Memory B cell (primary cell): ENCODE data around the gene GALE.
A peak's percentile ranks its signal among the peaks of the same experiment; 100 is the strongest.
"Not testable (repeated sequence)": the region's sequence is repeated elsewhere in the genome, so short reads cannot be mapped to it uniquely, and the experiment has no call there.

Experiments
- ATAC-seq: fragments of 150-1000 bp; cut with Tn5 transposase; 2 replicates; pipeline ENCODE4 v1.10.0; 2021; ENCODE audit warnings: low read depth, mild to moderate bottlenecking, moderate library complexity
- DNase-seq, 2 donors: peaks; one replicate each; pipeline ENCODE4 v3.0.0; 2022; ENCODE audit warnings: low spot score in 2 of 2
- H3K27ac Mint-ChIP-seq: one replicate; pipeline ENCODE4 v1.8.0; 2022; ENCODE audit warnings: mild to moderate bottlenecking, moderate library complexity, mixed read lengths
- H3K27me3 Mint-ChIP-seq: one replicate; pipeline ENCODE4 v1.8.0; 2022; ENCODE audit warnings: mixed read lengths
- H3K36me3 Mint-ChIP-seq: one replicate; pipeline ENCODE4 v1.8.0; 2022; ENCODE audit warnings: mild to moderate bottlenecking, mixed read lengths
- H3K4me1 Mint-ChIP-seq: one replicate; pipeline ENCODE4 v1.8.0; 2022; ENCODE audit warnings: mixed read lengths
- H3K4me3 Mint-ChIP-seq: one replicate; pipeline ENCODE4 v1.8.0; 2022; ENCODE audit warnings: mild to moderate bottlenecking, moderate library complexity, mixed read lengths
- H3K9me3 Mint-ChIP-seq: one replicate; pipeline ENCODE4 v1.8.0; 2022; ENCODE audit warnings: mixed read lengths

Gene GALE

DNA sequence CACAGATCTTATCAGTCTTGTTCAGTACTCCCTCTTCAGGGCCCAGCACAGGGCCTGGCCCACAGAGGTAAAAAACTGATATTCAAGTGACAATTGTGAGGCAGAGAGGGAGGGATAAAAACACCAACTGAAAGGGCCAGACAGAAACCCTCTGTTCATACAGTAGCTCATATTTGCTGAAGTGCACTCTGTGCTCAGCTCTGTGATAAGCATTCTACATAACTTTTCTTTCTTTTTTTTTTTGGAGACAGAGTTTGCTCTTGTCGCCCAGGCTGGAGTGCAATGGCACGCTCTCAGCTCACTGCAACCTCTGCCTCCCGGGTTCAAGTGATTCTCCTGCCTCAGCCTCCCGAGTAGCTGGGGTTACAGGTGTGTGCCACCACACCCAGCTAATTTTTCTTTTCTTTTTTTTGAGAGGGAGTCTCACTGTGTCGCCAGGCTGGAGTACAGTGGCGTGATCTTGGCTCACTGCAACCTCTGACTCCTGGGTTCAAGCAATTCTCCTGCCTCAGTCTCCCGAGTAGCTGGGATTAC, 2.3 kb upstream of the GALE start:
- not testable (repeated sequence) for H3K4me3 Mint-ChIP-seq, DNase-seq, H3K27ac Mint-ChIP-seq, H3K27me3 Mint-ChIP-seq, ATAC-seq, H3K4me1 Mint-ChIP-seq, H3K9me3 Mint-ChIP-seq
- peaks cover 13% of the 10 kb centered on the region for H3K36me3 Mint-ChIP-seq

GRCh38 chr1:23801876-23802275, 1.3 kb upstream of the GALE start:
- peaks cover 6% of the 10 kb centered on the region for H3K4me1 Mint-ChIP-seq
- peak overlapping the region; percentile 55 for H3K4me3 Mint-ChIP-seq
- H3K36me3 Mint-ChIP-seq = peaks cover 9% of the 10 kb centered on the region
- H3K27me3 Mint-ChIP-seq = no peaks in the 10 kb centered on the region
- no peak for DNase-seq
- ATAC-seq = no peak
- no peaks in the 10 kb centered on the region for H3K9me3 Mint-ChIP-seq
- no peak overlapping the region for H3K27ac Mint-ChIP-seq

GRCh38 chr1:23801338-23801748, 789 bp upstream of the GALE start:
- Mint-ChIP-seq H3K27me3 (no peaks in the 10 kb centered on the region), H3K36me3 (peaks cover 11% of the 10 kb centered on the region), H3K27ac (peak overlapping the region; percentile 83), H3K4me3 (peak overlapping the region; percentile 88), H3K9me3 (no peaks in the 10 kb centered on the region), H3K4me1 (peaks cover 6% of the 10 kb centered on the region)
- ATAC-seq = no peak
- DNase-seq = no peak

- H3K4me3 Mint-ChIP-seq = peak overlapping the region; percentile 88
- H3K27ac Mint-ChIP-seq = no peak overlapping the region
- peaks cover 6% of the 10 kb centered on the region for H3K4me1 Mint-ChIP-seq
- ATAC-seq (no peak), DNase-seq (peak in 1 of 2 donors; percentile 20)
- no peaks in the 10 kb centered on the region for H3K9me3 Mint-ChIP-seq
- H3K36me3 Mint-ChIP-seq = peaks cover 9% of the 10 kb centered on the region
- no peaks in the 10 kb centered on the region for H3K27me3 Mint-ChIP-seq
These were observed 769 bp downstream of the GALE start for GRCh38 chr1:23799570-23800399.

DNA sequence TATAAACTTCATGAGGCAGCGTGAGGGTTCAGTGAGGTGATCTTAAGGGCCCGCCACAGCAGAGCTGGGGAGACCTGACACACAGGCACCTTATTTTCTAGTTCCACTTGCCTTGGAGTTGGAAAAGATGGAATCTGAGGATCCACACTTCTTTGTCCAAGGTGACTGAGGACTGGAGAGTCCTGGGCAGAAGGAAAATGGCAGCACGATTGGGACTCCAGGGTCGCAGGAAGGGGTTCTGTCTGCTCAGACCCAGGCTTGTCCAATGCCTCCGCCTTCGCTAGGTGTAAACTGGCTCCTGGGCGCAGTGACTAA, 1.3 kb downstream of the GALE start:
- Mint-ChIP-seq H3K27me3 (no peaks in the 10 kb centered on the region), H3K27ac (no peak overlapping the region), H3K4me3 (peak overlapping the region; percentile 88), H3K9me3 (no peaks in the 10 kb centered on the region), H3K4me1 (peaks cover 6% of the 10 kb centered on the region), H3K36me3 (peaks cover 7% of the 10 kb centered on the region)
- ATAC-seq = no peak
- DNase-seq = no peak

DNA sequence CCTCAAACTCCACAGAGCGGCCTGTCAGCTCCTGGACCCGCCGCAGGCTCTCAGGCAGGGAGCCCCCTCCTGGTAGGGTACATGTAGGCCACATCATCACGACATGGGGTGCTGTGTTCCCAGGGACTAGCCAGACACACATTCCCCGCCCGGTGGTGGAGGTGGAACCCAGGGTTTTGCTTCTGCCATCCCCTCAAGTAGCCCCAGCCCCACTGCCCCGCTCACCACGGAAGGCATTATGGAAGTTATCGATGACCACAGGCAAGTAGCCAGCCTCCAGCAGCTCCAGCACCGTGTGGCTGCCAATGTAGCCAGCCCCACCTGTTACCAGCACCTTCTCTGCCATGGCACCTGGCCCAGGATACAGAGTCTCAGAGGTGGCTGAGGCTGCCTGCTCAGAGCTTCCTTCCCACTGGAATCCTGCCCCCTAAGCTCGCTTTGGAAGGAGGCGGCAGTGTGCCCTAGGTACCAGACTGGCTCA, 1.9 kb downstream of the GALE start:
- Mint-ChIP-seq H3K4me3 (no peak overlapping the region), H3K36me3 (peaks cover 6% of the 10 kb centered on the region), H3K9me3 (no peaks in the 10 kb centered on the region), H3K27ac (no peak overlapping the region), H3K27me3 (no peaks in the 10 kb centered on the region), H3K4me1 (peaks cover 6% of the 10 kb centered on the region)
- no peak for ATAC-seq
- peak in 1 of 2 donors; percentile 11 for DNase-seq

DNA sequence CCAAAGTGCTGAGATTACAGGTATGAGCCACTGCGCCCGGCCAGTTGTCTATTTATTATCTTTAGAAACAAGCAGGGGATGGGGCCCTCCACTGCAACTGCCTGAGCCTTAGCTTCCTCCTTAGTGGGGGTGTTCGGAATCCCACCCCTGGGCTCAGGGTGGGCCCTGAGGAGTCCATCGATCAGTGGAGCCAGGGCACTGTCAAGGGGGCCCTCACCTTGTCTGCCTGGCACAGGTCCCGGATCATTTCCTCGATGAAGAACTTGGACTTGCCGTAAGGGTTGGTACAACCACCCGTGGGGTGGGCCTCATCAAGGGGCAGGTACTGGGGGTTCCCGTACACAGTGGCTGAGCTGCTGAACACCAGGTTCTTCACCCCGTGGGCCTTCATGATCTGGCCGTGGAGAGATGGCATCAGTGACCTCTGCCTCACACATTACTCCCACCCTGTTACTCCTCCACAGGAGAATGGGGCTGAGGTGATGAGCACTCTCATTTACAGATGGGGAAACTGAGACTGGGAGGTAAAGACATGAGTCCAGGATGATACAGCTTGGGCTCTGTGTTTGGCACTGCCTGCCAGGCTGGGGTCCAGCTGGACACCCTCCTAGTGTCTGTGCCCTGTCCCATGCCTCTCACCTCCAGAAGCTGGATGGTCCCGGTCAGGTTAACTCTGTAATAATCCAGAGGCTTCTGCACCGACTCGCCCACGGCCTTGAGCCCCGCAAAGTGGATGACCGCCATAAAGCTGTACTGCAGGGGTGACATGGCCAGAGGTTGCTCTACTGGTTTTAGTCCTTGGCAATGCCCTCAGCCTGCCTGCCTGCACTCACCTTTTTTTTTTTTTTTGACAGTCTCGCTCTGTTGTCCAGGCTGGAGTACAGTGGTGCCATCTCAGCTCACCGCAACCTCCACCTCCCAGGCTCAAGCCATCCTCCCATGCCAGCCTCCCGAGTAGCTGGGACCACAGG, 2.8 kb downstream of the GALE start:
- ATAC-seq (no peak), DNase-seq (no peak)
- Mint-ChIP-seq H3K27me3 (no peaks in the 10 kb centered on the region), H3K9me3 (no peaks in the 10 kb centered on the region), H3K27ac (no peak overlapping the region), H3K36me3 (peaks cover 12% of the 10 kb centered on the region), H3K4me1 (peaks cover 6% of the 10 kb centered on the region), H3K4me3 (no peak overlapping the region)

DNA sequence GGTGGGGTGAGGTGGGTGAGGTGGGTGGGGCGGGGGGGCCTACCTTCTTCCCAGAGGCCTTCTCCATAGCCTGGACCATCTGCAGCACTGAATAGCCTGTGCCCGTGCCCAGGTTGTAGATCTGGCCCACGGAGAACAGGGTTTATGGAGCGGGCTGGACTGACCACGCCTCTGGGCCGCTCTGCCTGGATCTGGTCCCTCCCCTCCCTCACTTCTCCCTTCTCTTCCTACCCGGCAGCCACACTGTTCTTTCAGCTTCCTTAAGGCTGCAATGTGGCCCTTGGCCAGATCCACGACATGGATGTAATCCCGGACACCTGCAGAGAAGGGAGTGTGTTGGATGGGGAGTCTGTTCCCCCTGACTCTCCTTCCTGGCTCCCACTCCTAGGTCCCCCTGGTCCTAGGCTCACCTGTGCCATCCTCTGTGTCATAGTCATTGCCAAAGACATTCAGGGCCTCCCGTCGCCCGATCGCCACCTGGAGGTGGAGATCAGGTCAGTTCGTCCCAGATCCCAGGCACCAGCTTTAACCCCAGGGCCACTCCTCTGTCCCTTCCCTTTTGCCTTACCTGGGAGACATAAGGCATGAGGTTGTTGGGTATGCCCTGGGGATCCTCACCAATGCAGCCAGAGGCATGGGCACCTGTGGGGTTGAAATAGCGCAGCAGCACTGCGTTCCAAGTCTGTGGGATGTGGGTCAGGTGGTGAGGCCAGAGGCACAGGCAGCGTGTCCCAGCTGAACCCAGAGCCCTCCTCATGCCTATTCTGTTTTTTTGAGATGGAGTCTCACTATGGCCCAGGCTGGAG, 3.9 kb downstream of the GALE start:
- Mint-ChIP-seq H3K27ac (no peak overlapping the region), H3K4me3 (no peak overlapping the region), H3K27me3 (no peaks in the 10 kb centered on the region), H3K4me1 (peaks cover 11% of the 10 kb centered on the region), H3K36me3 (peaks cover 12% of the 10 kb centered on the region), H3K9me3 (no peaks in the 10 kb centered on the region)
- no peak for DNase-seq
- no peak for ATAC-seq

DNA sequence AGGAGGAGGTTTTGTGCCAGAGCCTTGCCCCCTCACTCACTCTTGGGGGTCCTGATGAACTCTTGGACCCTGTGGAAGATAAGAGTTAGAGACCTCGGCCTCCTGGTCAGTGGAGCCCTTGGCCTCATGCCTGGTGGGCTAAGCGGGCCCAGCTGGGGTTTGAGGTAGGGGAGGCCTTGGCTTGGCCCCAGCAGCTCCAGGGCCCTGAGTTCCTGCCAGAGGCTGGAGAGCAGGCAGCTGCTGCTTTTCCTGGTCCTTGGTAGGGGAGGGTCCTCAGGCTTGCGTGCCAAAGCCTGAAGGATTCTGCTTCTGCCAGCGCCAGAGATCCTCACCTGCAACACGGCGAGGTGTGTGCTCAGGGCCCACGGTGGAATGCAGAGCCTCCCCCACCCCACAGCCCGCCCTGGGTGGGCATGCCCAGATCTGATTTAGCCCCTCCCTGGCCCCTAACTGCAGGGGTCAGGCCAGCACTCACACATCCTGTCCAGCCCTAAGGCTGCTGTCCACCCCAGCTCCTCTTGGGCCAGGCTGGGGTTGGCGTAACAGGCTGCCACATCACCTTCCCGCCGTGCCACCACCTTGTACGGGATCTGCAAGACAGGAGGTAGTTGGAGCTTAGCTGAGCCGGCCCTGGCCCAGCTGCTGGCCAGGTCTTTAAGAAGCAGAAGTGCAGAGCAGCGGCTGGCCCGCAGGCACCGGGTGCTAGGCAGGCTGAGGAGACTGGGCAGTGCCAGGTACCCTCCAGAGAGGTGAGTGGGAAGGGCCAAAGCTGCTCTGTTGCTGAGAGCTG, 4.7 kb downstream of the GALE start:
- H3K4me1 Mint-ChIP-seq = peaks cover 14% of the 10 kb centered on the region
- no peak for ATAC-seq
- H3K9me3 Mint-ChIP-seq = no peaks in the 10 kb centered on the region
- H3K4me3 Mint-ChIP-seq = no peak overlapping the region
- no peaks in the 10 kb centered on the region for H3K27me3 Mint-ChIP-seq
- H3K36me3 Mint-ChIP-seq = peaks cover 12% of the 10 kb centered on the region
- no peak for DNase-seq
- H3K27ac Mint-ChIP-seq = no peak overlapping the region

GRCh38 chr1:23794732-23795182, 5.8 kb downstream of the GALE start:
- not testable (repeated sequence) for H3K27ac Mint-ChIP-seq, H3K27me3 Mint-ChIP-seq, ATAC-seq, DNase-seq, H3K9me3 Mint-ChIP-seq, H3K4me3 Mint-ChIP-seq
- Mint-ChIP-seq H3K4me1 (peaks cover 20% of the 10 kb centered on the region), H3K36me3 (peaks cover 12% of the 10 kb centered on the region)

DNA sequence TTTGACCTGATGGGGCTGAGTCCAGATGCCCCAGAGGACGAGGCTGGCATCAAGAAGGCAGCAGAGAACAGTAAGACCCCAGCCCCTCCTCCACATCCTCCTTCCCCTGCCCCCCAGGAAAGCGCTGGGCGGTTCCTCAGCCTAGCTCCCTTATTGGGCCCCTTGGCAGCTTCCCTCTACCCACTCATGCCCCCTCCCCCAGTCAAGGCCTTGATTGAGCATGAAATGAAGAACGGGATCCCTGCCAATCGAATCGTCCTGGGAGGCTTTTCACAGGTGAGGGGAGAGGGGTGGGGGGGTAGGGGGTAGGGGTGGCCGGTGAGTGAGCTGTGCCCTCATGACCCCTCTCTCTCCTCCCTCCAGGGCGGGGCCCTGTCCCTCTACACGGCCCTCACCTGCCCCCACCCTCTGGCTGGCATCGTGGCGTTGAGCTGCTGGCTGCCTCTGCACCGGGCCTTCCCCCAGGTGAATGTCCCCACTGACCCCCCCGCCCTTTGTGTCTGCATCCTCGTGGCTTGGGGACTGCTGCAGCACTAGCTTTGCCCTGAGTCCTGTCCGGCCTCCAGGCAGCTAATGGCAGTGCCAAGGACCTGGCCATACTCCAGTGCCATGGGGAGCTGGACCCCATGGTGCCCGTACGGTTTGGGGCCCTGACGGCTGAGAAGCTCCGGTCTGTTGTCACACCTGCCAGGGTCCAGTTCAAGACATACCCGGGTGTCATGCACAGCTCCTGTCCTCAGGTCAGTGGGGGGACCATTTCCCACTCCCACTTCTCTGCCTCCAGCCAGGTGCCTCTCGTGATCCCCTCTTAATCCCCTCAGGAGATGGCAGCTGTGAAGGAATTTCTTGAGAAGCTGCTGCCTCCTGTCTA, 6.5 kb downstream of the GALE start:
- H3K27me3 Mint-ChIP-seq = no peaks in the 10 kb centered on the region

More for the DNA sequence above, 6.5 kb downstream of the GALE start:
- Mint-ChIP-seq H3K27ac (no peak overlapping the region), H3K9me3 (no peaks in the 10 kb centered on the region), H3K4me1 (peaks cover 19% of the 10 kb centered on the region), H3K4me3 (no peak overlapping the region), H3K36me3 (peaks cover 12% of the 10 kb centered on the region)
- no peak for DNase-seq
- ATAC-seq = no peak
